Measurements from ENCODE around the gene MARCOL. TPM values are rescaled to one million over a fixed set of nuclear protein-coding genes. Genes with fewer than 3 reads are reported as not detected.
A peak's percentile ranks its signal among the peaks of the same experiment; 100 is the strongest.
"Not testable (repeated sequence)": the region's sequence is repeated elsewhere in the genome, so short reads cannot be mapped to it uniquely, and the experiment has no call there.

The MARCOL gene
- total and polyA plus RNA-seq, 7 donors, result not detected

DNA sequence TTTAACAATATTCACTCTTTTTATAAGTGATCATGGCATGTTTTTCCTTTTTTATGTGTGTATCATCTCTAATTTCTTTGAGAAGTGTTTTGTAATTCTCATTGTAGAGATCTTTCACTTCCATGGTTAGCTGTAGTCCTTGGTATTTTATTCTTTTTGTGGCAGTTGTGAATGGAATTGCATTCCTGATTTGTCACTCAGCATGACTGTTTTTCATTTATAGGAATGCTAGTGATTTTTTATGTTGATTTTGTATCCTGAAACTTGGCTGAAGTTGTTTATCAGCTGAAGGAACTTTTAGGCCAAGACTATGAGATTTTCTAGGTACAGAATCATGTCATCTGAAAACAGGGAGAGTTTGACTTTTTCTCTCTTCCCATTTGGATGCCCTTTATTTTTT, 17.1 kb downstream of the MARCOL start:
- intact Hi-C loops (cut with DNase I), result no loop called here
- TF ChIP-seq, protein P1, sequence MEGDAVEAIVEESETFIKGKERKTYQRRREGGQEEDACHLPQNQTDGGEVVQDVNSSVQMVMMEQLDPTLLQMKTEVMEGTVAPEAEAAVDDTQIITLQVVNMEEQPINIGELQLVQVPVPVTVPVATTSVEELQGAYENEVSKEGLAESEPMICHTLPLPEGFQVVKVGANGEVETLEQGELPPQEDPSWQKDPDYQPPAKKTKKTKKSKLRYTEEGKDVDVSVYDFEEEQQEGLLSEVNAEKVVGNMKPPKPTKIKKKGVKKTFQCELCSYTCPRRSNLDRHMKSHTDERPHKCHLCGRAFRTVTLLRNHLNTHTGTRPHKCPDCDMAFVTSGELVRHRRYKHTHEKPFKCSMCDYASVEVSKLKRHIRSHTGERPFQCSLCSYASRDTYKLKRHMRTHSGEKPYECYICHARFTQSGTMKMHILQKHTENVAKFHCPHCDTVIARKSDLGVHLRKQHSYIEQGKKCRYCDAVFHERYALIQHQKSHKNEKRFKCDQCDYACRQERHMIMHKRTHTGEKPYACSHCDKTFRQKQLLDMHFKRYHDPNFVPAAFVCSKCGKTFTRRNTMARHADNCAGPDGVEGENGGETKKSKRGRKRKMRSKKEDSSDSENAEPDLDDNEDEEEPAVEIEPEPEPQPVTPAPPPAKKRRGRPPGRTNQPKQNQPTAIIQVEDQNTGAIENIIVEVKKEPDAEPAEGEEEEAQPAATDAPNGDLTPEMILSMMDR (IDR thresholded peaks at IDR 0.05), result no peak
- DNase-seq (no peak), ATAC-seq (no peak)
- Histone ChIP-seq H3K27me3 (ENCODE audit: insufficient read depth in 3 of 3, low read length in 2 of 3) (no peaks in the 10 kb centered on the region), H3K4me1 (no peaks in the 10 kb centered on the region), H3K27ac (no peak overlapping the region), H3K36me3 (ENCODE audit: insufficient read depth in 1 of 2, low read depth in 1 of 2) (no peaks in the 10 kb centered on the region), H3K9me3 (peaks cover 20% of the 10 kb centered on the region), H3K4me3 (no peak overlapping the region)

DNA sequence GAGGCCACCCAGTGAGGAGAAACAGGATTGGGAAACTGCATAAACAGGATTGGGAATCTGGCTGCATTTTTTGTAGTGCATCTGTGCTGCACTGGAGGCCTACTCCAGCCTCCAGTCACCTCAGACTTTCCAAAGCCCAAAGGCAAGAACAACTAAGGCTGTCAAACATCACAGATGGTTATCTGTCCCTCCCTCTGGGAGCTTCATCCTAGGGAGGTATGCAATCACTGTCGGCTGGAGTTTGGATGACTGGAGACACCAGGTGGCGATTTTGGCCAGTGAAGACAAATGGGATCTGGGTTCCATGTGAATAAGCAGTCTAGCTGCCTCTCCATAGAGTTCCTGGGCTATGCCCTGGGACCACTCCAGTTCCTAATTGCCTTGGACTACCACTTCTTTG, 21.0 kb downstream of the MARCOL start:
- peaks cover 20% of the 10 kb centered on the region for H3K9me3 ChIP-seq
- H3K4me1 ChIP-seq, result no peaks in the 10 kb centered on the region
- no peak for DNase-seq
- H3K27me3 ChIP-seq (ENCODE audit: insufficient read depth in 3 of 3, low read length in 2 of 3), result no peaks in the 10 kb centered on the region
- no peak overlapping the region for H3K27ac ChIP-seq
- 62 to 71% (median 71%) methylated on average over 2 of the region's 2 CpGs for WGBS, 3 donors
- no peaks in the 10 kb centered on the region for H3K36me3 ChIP-seq (ENCODE audit: insufficient read depth in 1 of 2, low read depth in 1 of 2)
- ATAC-seq, result no peak
- H3K4me3 ChIP-seq, result no peak overlapping the region
- intact Hi-C loops (cut with DNase I), result no loop called here
- TF ChIP-seq, protein P1 (IDR thresholded peaks at IDR 0.05), result no peak

- intact Hi-C loops (cut with DNase I), result no loop called here
- no peak for DNase-seq
- H3K36me3 ChIP-seq (ENCODE audit: insufficient read depth in 1 of 2, low read depth in 1 of 2), result no peaks in the 10 kb centered on the region
- no peak overlapping the region for H3K4me3 ChIP-seq
- H3K9me3 ChIP-seq, result peaks cover 18% of the 10 kb centered on the region
- TF ChIP-seq, protein P1 (IDR thresholded peaks at IDR 0.05), result no peak
- ATAC-seq, result no peak
- no peaks in the 10 kb centered on the region for H3K4me1 ChIP-seq
- no peak overlapping the region for H3K27ac ChIP-seq
- no peaks in the 10 kb centered on the region for H3K27me3 ChIP-seq (ENCODE audit: insufficient read depth in 3 of 3, low read length in 2 of 3)
These were observed 22.9 kb downstream of the MARCOL start for GRCh38 chr5:148261221-148261620.

- Histone ChIP-seq H3K4me3 (no peak overlapping the region), H3K27me3 (ENCODE audit: insufficient read depth in 3 of 3, low read length in 2 of 3) (no peaks in the 10 kb centered on the region), H3K36me3 (ENCODE audit: insufficient read depth in 1 of 2, low read depth in 1 of 2) (no peaks in the 10 kb centered on the region), H3K27ac (no peak overlapping the region), H3K4me1 (no peaks in the 10 kb centered on the region), H3K9me3 (no peaks in the 10 kb centered on the region)
- DNase-seq (no peak), ATAC-seq (no peak)
- TF ChIP-seq, protein P1 (IDR thresholded peaks at IDR 0.05), result no peak
- intact Hi-C loops (cut with DNase I), result no loop called here
- WGBS, 3 donors, result 44 to 46% (median 44%) methylated on average over 3 of the region's 3 CpGs
These were observed 29.6 kb downstream of the MARCOL start for GRCh38 chr5:148267962-148268361.

DNA sequence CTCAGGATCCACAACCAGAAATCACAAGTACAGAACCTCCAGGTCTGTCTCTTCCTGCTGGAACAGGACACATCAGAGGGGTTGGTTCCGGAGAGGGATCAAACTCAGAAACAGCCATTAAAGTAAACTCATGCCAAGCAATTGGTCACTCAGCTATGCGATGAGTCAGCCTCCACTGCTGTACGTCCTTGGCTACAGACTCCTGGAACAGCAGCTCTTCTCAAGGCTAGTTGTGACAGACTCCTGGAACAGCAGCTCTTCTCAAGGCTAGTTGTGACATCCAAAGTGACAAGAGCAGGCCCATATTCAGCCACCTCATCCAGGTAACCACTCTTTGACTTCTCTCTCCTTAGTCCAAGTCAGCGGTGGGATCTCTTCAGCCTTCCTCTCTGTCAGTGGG, 30.2 kb downstream of the MARCOL start, which contains the start of gene SPINK13:
SPINK13 (plus strand) TSS at position 229 of the 400 bp plus-strand sequence. CDS start 1,279 bp downstream, outside the sequence.
- no peak for DNase-seq
- Histone ChIP-seq H3K4me1 (no peaks in the 10 kb centered on the region), H3K36me3 (ENCODE audit: insufficient read depth in 1 of 2, low read depth in 1 of 2) (no peaks in the 10 kb centered on the region), H3K4me3 (no peak within 1 kb of the TSS), H3K27me3 (ENCODE audit: insufficient read depth in 3 of 3, low read length in 2 of 3) (no peaks in the 10 kb centered on the region), H3K9me3 (no peaks in the 10 kb centered on the region), H3K27ac (no peak within 1 kb of the TSS)
- TF ChIP-seq, protein P1 (IDR thresholded peaks at IDR 0.05), result no peak
- ATAC-seq, result peak in 1 of 4 donors; percentile 53
- intact Hi-C loops (cut with DNase I), result no loop called here
- WGBS, 3 donors, result 67 to 81% (median 70%) methylated on average over 4 of the region's 4 CpGs

GRCh38 chr5:148275129-148275528, 36.8 kb downstream of the MARCOL start:
- intact Hi-C loops (cut with DNase I); DNase-seq; H3K36me3 ChIP-seq (ENCODE audit: insufficient read depth in 1 of 2, low read depth in 1 of 2); H3K27me3 ChIP-seq (ENCODE audit: insufficient read depth in 3 of 3, low read length in 2 of 3); H3K27ac ChIP-seq; ATAC-seq; H3K4me3 ChIP-seq; H3K4me1 ChIP-seq: not testable (repeated sequence)
- peaks cover 31% of the 10 kb centered on the region for H3K9me3 ChIP-seq
- 92 to 95% (median 93%) methylated on average over 2 of the region's 2 CpGs for WGBS, 3 donors

DNA sequence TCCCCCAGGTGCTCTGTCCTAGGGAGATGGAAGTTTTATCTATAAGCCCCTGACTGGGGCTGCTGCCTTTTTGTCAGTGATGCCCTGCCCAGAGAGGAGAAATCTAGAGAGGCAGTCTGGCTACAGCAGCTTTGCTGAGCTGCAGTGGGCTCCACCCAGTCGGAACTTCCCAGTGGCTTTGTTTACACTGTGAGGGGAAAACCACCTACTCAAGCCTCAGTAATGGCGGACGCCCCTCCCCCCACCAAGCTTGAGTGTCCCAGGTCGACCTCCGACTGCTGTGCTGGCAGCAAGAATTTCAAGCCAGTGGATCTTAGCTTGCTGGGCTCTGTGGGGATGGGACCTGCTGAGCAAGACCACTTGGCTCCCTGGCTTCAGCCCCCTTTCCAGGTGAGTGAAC, 42.6 kb downstream of the MARCOL start:
- H3K36me3 ChIP-seq (ENCODE audit: insufficient read depth in 1 of 2, low read depth in 1 of 2); intact Hi-C loops (cut with DNase I); H3K27ac ChIP-seq; H3K27me3 ChIP-seq (ENCODE audit: insufficient read depth in 3 of 3, low read length in 2 of 3); H3K4me1 ChIP-seq; DNase-seq; ATAC-seq; H3K4me3 ChIP-seq: not testable (repeated sequence)
- WGBS, 3 donors, result 32 to 53% (median 41%) methylated on average over 5 of the region's 5 CpGs
- H3K9me3 ChIP-seq, result peaks cover 21% of the 10 kb centered on the region
